Ovary (tissue), 3 donors: ENCODE data around the gene MORN5.

ENCODE experiments used
- CTCF ChIP-seq, 3 donors: fragments of 450-650 bp in 2 of 3; fragments of 200-600 bp in 1 of 3; IDR thresholded peaks; one replicate each; pipeline versions ENCODE4 v1.5.1 to v1.8.0; 2016 to 2022; ENCODE audit warnings: antibody characterized with exemption in 3 of 3, mild to moderate bottlenecking in 1 of 3
- POLR2A ChIP-seq: fragments of 450-650 bp; IDR thresholded peaks from one replicate; pipeline ENCODE4 v1.6.1; 2017; ENCODE audit warnings: antibody characterized with exemption, mild to moderate bottlenecking, moderate library complexity
- donor health status: DM: no; HTN: no; CAD: no.

GRCh38 chr9:122138560-122139268 lies 21.0 kb upstream of the MORN5 start:
- TF ChIP-seq CTCF (IDR thresholded peaks at IDR 0.05) (no peak), POLR2A (no peak)
